H1 (cell line): Measurements from ENCODE around the gene CLRN2. TPM values are rescaled to one million over a fixed set of nuclear protein-coding genes. Genes with fewer than 3 reads are reported as not detected.

Experiments
- CTCF ChIA-PET: fragments of 300-600 bp; sonication (Branson Sonifier 250); formaldehyde crosslinking; loops from one replicate; lab custom pipeline; 2021; ENCODE audit not compliant: partially characterized antibody; lab: Charles Lee
- POLR2A ChIA-PET: fragments of 300-600 bp; sonication (Branson Sonifier 250); formaldehyde crosslinking; loops from one replicate; lab custom pipeline; 2021; ENCODE audit warnings: inconsistent platforms; ENCODE audit not compliant: partially characterized antibody; lab: Charles Lee
- DNase-seq, 2 experiments: peaks; one replicate each; pipeline versions ENCODE4 v3.0.0 to v3.0.0-alpha.2; 2010 to 2022; ENCODE audit warnings: low spot score in 2 of 2, low read depth in 1 of 2, mixed read lengths in 1 of 2
- FAIRE-seq: peaks from 2 replicates; lab custom pipeline; 2011; peaks lifted over from hg19 to GRCh38; lab: Jason Lieb, UNC
- H2AFZ ChIP-seq: 2 replicates; pipeline ENCODE4 v1.8.1; 2012; ENCODE audit warnings: low read length, inconsistent platforms
- H2AK5ac ChIP-seq: 2 replicates; pipeline ENCODE4 v1.6.1; 2013; ENCODE audit warnings: low read depth, low read length
- H2BK120ac ChIP-seq: replicated peaks from 2 replicates; pipeline ENCODE3; 2013; ENCODE audit warnings: low read depth, low read length, inconsistent platforms
- H2BK12ac ChIP-seq: 2 replicates; pipeline ENCODE4 v1.6.1; 2013; ENCODE audit warnings: low read depth, low read length
- H2BK15ac ChIP-seq: 2 replicates; pipeline ENCODE4 v1.6.1; 2013; ENCODE audit warnings: low read length
- H2BK20ac ChIP-seq: 2 replicates; pipeline ENCODE4 v1.6.1; 2013; ENCODE audit warnings: low read length
- H2BK5ac ChIP-seq: 2 replicates; pipeline ENCODE4 v1.6.1; 2013; ENCODE audit warnings: low read depth, low read length
- H3K14ac ChIP-seq: 2 replicates; pipeline ENCODE4 v1.6.1; 2013; ENCODE audit warnings: inconsistent platforms; ENCODE audit not compliant: insufficient read length
- H3K18ac ChIP-seq: 2 replicates; pipeline ENCODE4 v1.6.1; 2013; ENCODE audit warnings: low read length; ENCODE audit errors: extremely low read depth
- H3K23ac ChIP-seq: 2 replicates; pipeline ENCODE4 v1.6.1; 2013; ENCODE audit warnings: inconsistent platforms; ENCODE audit not compliant: insufficient read length
- H3K23me2 ChIP-seq: 2 replicates; pipeline ENCODE4 v1.6.1; 2013; ENCODE audit warnings: low read depth, low read length
- H3K27ac ChIP-seq: 2 replicates; pipeline ENCODE4 v1.6.1; 2011; ENCODE audit warnings: low read depth, low read length, inconsistent platforms
- H3K27me3 ChIP-seq, 4 experiments: replicated peaks in 1 of 4; 1 replicate in 1 of 4; 2 replicates in 3 of 4; pipeline versions ENCODE4 v1.6.1 to v1.8.1; 2011 to 2013; ENCODE audit warnings: low read length in 3 of 4, mild to moderate bottlenecking in 3 of 4, inconsistent platforms in 2 of 4, mixed read lengths in 2 of 4, moderate library complexity in 1 of 4; ENCODE audit not compliant: control insufficient read depth in 3 of 4, insufficient read depth in 3 of 4; ENCODE audit errors: extremely low read depth in 1 of 4
- H3K36me3 ChIP-seq, 4 experiments: 2 replicates each; pipeline versions ENCODE4 v1.6.1 to v1.8.1; 2011 to 2013; ENCODE audit warnings: mild to moderate bottlenecking in 4 of 4, low read length in 3 of 4, moderate library complexity in 2 of 4, control low read depth in 1 of 4, inconsistent platforms in 1 of 4; ENCODE audit not compliant: insufficient read depth in 4 of 4, control insufficient read depth in 2 of 4
- H3K4ac ChIP-seq: replicated peaks from 2 replicates; pipeline ENCODE3; 2013; ENCODE audit warnings: low read length, low read depth, mixed read lengths, inconsistent platforms; ENCODE audit not compliant: insufficient read length
- H3K4me1 ChIP-seq, 4 experiments: replicated peaks in 1 of 4; 1 replicate in 1 of 4; 2 replicates in 3 of 4; pipeline versions ENCODE4 v1.6.1 to v1.8.1; 2011 to 2013; ENCODE audit warnings: low read length in 3 of 4, inconsistent platforms in 2 of 4, mixed read lengths in 1 of 4; ENCODE audit not compliant: insufficient read depth in 4 of 4, control insufficient read depth in 3 of 4
- H3K4me2 ChIP-seq, 2 experiments: 2 replicates each; pipeline versions ENCODE4 v1.6.1 to v1.8.1; 2011 to 2013; ENCODE audit warnings: low read depth in 2 of 2, low read length in 2 of 2, control low read depth in 1 of 2, inconsistent platforms in 1 of 2, mild to moderate bottlenecking in 1 of 2; ENCODE audit not compliant: insufficient read depth in 1 of 2
- H3K4me3 ChIP-seq, 4 experiments: fragments of 200-600, 300-600 bp in 1 of 4; sonication (generic), shearing (Covaris generic), sonication (Bioruptor Twin) in 1 of 4; 2 replicates each; pipeline versions ENCODE4 v1.5.1 to v1.8.1; 2011 to 2016; ENCODE audit warnings: low read length in 4 of 4, low read depth in 3 of 4, control low read depth in 2 of 4, inconsistent platforms in 2 of 4, mild to moderate bottlenecking in 2 of 4, mixed read lengths in 1 of 4, moderate library complexity in 1 of 4; ENCODE audit not compliant: insufficient read depth in 2 of 4; ENCODE audit errors: extremely low read depth in 1 of 4
- H3K56ac ChIP-seq: replicated peaks from 2 replicates; pipeline ENCODE3; 2013; ENCODE audit warnings: low read depth, mild to moderate bottlenecking, mixed read lengths, low read length, inconsistent platforms; ENCODE audit not compliant: insufficient read length
- H3K79me1 ChIP-seq: 2 replicates; pipeline ENCODE4 v1.6.1; 2013; ENCODE audit warnings: low read depth, low read length, control low read depth
- H3K79me2 ChIP-seq, 2 experiments: 2 replicates each; pipeline versions ENCODE4 v1.6.1 to v1.8.1; 2012 to 2013; ENCODE audit warnings: low read length in 2 of 2, mild to moderate bottlenecking in 2 of 2, inconsistent platforms in 1 of 2; ENCODE audit not compliant: insufficient read depth in 2 of 2, control insufficient read depth in 1 of 2
- H3K9ac ChIP-seq, 4 experiments: replicated peaks in 1 of 4; 1 replicate in 1 of 4; 2 replicates in 3 of 4; pipeline versions ENCODE4 v1.6.1 to v1.8.1; 2011 to 2013; ENCODE audit warnings: low read depth in 3 of 4, low read length in 3 of 4, control low read depth in 2 of 4, mild to moderate bottlenecking in 2 of 4, moderate library complexity in 2 of 4, inconsistent platforms in 1 of 4; ENCODE audit errors: extremely low read depth in 1 of 4
- H3K9me3 ChIP-seq, 2 experiments: 2 replicates each; pipeline versions ENCODE4 v1.6.1 to v1.8.1; 2012 to 2013; ENCODE audit warnings: mild to moderate bottlenecking in 2 of 2, moderate library complexity in 2 of 2, control low read depth in 1 of 2, inconsistent platforms in 1 of 2, low read depth in 1 of 2, low read length in 1 of 2, mixed read lengths in 1 of 2; ENCODE audit not compliant: insufficient read depth in 2 of 2
- H4K20me1 ChIP-seq, 2 experiments: replicated peaks in 1 of 2; 2 replicates each; pipeline versions ENCODE3 to v1.8.1; 2011 to 2013; ENCODE audit warnings: inconsistent platforms in 2 of 2, low read length in 2 of 2, mild to moderate bottlenecking in 1 of 2; ENCODE audit not compliant: insufficient read depth in 2 of 2, control insufficient read depth in 1 of 2
- H4K5ac ChIP-seq: 2 replicates; pipeline ENCODE4 v1.6.1; 2013; ENCODE audit warnings: low read length, low read depth, mixed read lengths, inconsistent platforms; ENCODE audit not compliant: insufficient read length
- H4K8ac ChIP-seq: 2 replicates; pipeline ENCODE4 v1.8.0; 2013; ENCODE audit warnings: mild to moderate bottlenecking, moderate library complexity, low read length, inconsistent platforms; ENCODE audit not compliant: insufficient read depth; ENCODE audit errors: extremely low read depth
- H4K91ac ChIP-seq: replicated peaks from 2 replicates; pipeline ENCODE3; 2013; ENCODE audit warnings: low read length, mixed read lengths, inconsistent platforms; ENCODE audit not compliant: insufficient read length
- ASH2L ChIP-seq: fragments of 200-600, 300-600 bp; sonication (generic); IDR thresholded peaks from one replicate; pipeline ENCODE4 v1.7.1; 2017; ENCODE audit warnings: low read length
- ATF3 ChIP-seq: IDR thresholded peaks from 2 replicates; pipeline ENCODE4 v1.6.1; 2011; ENCODE audit warnings: low read depth, mild to moderate bottlenecking, low read length; ENCODE audit not compliant: insufficient read depth
- KDM5A ChIP-seq: fragments of 200-600 bp; IDR thresholded peaks from 2 replicates; pipeline ENCODE4 v1.7.1; 2012; ENCODE audit warnings: mild to moderate bottlenecking, low read length, inconsistent platforms, mixed read lengths
- NANOG ChIP-seq: IDR thresholded peaks from 2 replicates; pipeline ENCODE4 v1.6.1; 2011; ENCODE audit warnings: low read length, low read depth, mild to moderate bottlenecking, inconsistent platforms; ENCODE audit not compliant: insufficient read depth, poor library complexity, severe bottlenecking
- PHF8 ChIP-seq: fragments of 200-600 bp; sonication (generic); conservative IDR thresholded peaks from 2 replicates; pipeline ENCODE4 v1.7.1; 2012; ENCODE audit warnings: low read depth, mild to moderate bottlenecking, inconsistent platforms, low read length, moderate library complexity
- RNF2 ChIP-seq: fragments of 200-900, 300-1000 bp; sonication (generic); IDR thresholded peaks from 2 replicates; pipeline ENCODE4 v1.7.1; 2016; ENCODE audit warnings: borderline replicate concordance, low read depth, mild to moderate bottlenecking, antibody characterized with exemption, low read length; ENCODE audit not compliant: poor library complexity, severe bottlenecking; ENCODE audit errors: missing control alignments
- SUZ12 ChIP-seq: fragments of 200-600 bp; sonication (generic); IDR thresholded peaks from 2 replicates; pipeline ENCODE4 v1.6.1; 2012; ENCODE audit warnings: mild to moderate bottlenecking, inconsistent platforms, low read length, moderate library complexity, mixed read lengths
- ZNF274 ChIP-seq: IDR thresholded peaks from 2 replicates; pipeline ENCODE4 v1.7.0; 2012; ENCODE audit warnings: low read length, borderline replicate concordance; ENCODE audit errors: extremely low read depth
- WGBS, 2 experiments: shearing (Covaris generic) in 1 of 2; methylation state at CpG; one replicate each; pipeline versions ENCODE4 v1.1.6 to v1.1.7; 2013 to 2015; ENCODE audit warnings: low lambda C conversion rate in 2 of 2, mixed read lengths in 2 of 2, inconsistent platforms in 1 of 2, low coverage in 1 of 2, missing lambda C conversion rate in 1 of 2; ENCODE audit not compliant: insufficient replicate concordance in 2 of 2, insufficient coverage in 1 of 2, insufficient read length in 1 of 2; ENCODE audit errors: extremely low coverage in 1 of 2, missing lambda C conversion rate in 1 of 2; 5-methylcytosine and 5-hydroxymethylcytosine counted together
- polyA plus RNA-seq, 7 experiments: library from polyadenylated mRNA; depleted of rRNA in 3 of 7; stranded (reverse) in 5 of 7; unstranded in 2 of 7; fragments of >200 nt in 5 of 7; fragments of 200-250 nt in 2 of 7; gene quantifications; 1 replicate in 5 of 7; 2 replicates in 1 of 7; 4 replicates in 1 of 7; pipeline versions ENCODE4 v1.2.1 to v1.2.3, GENCODE V29; 2011 to 2013; ENCODE audit warnings: missing spikeins in 2 of 7, mixed read lengths in 2 of 7
- total RNA-seq: library from RNA; stranded (reverse); fragmentation: NEBNext Ultra II Directional; extraction: Animal tissue kit (Norgen Biotek cat#: 25700); gene quantifications from 2 replicates; pipeline ENCODE4 v1.2.1, GENCODE V29; 2021

Gene CLRN2
- total and polyA plus RNA-seq, 2 of the 8 experiments (the other 6 are each of a cell fraction or from before 2014, with no cell fraction given), result not detected

DNA sequence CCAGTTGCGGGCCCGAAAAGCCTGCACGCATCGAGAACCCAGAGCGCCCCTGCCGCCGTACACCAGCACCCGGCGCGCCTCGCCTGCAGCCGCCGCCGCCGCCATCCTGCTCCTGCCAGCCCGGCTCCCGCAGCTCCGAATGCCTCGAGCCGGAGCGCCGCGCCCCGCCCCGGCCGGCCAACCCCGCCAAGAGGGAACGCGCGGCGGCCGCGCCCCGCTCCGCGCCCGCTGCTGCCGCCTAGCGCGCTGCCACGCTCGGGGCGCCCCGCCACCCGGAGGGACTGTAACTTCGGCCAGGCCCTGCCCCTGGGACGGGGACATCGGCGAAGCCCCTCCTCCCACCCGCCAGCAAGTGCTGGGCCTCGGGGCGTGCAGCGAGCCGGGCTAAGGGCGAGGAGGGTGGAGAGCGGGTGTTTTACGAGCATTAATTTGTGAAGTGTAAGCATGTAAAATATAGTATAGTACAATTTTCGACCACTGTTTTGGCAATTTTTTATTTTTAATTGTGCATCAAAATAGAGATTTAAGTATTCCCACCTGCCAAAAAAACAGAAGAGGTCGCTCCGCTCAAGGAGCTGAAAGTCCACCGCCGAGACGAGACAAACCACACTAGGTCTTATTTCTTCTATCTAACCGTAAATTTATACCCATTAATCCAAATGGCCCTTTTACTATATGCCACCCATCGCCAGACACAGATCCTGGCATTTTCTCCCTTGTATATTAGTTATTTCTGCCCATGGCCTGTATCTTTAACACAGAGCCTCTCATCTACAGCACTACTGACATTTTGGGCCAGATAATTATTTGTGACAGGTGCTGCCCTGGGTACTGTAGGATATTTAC, 2.8 kb upstream of the CLRN2 start, which contains the start of gene QDPR:
Gene QDPR, minus strand, starts transcription at position 141 of the 846 bp plus-strand sequence. Its CDS starts 36 bp downstream, at position 105.
- Histone ChIP-seq H2BK12ac (no peak within 1 kb of the TSS), H3K4me2 (peak within 1 kb of the TSS; percentile 91 to 98), H2BK120ac (no peak within 1 kb of the TSS), H3K79me1 (no peaks in the 10 kb centered on the region), H3K36me3 (peaks cover 0 to 6% (median 0%) of the 10 kb centered on the region in 4 experiments; a peak in 3 of 8 replicates), H2AK5ac (no peak within 1 kb of the TSS), H3K56ac (no peak within 1 kb of the TSS), H3K18ac (peak within 1 kb of the TSS; percentile 89), H2AFZ (peak within 1 kb of the TSS; percentile 93), H3K27me3 (peaks cover 0 to 4% (median 0%) of the 10 kb centered on the region in 4 experiments; a peak in 3 of 7 replicates), H3K9me3 (no peaks in the 10 kb centered on the region), H3K9ac (peak within 1 kb of the TSS; percentile 49 to 84 (median 60)), H3K23ac (no peak within 1 kb of the TSS), H3K4ac (no peak within 1 kb of the TSS), H3K4me1 (peaks cover 0 to 5% (median 1%) of the 10 kb centered on the region in 4 experiments; a peak in 6 of 7 replicates), H2BK20ac (no peak within 1 kb of the TSS), H3K27ac (no peak within 1 kb of the TSS), H3K23me2 (peaks cover 5% of the 10 kb centered on the region; the same call in 1 of the 2 replicates), H4K91ac (no peak within 1 kb of the TSS), H3K79me2 (no peaks in the 10 kb centered on the region), H4K5ac (no peak within 1 kb of the TSS), H4K8ac (no peak within 1 kb of the TSS; the same call in 1 of the 2 replicates), H3K14ac (no peak within 1 kb of the TSS), H2BK15ac (no peak within 1 kb of the TSS), H2BK5ac (no peak within 1 kb of the TSS), H3K4me3 (peak within 1 kb of the TSS; percentile 52 to 89 (median 68)), H4K20me1 (peaks cover 0 to 2% of the 10 kb centered on the region in 2 experiments)
- no peak for FAIRE-seq
- POLR2A ChIA-PET, result interaction anchor here (0.8 to 2.5 kb wide), 6 partner anchors 19 to 298 kb away, joined by 3 to 7 read pairs (median 4); partner anchors contain the start of gene MED28
- 10% methylated on average over 27 of the region's 65 CpGs; no CpG with 5 or more reads in 1 of the 2 experiments for WGBS, 2 experiments
- DNase-seq, result peak; percentile 56 to 85
- CTCF ChIA-PET, result interaction anchor here (0.6 to 1.8 kb wide), 13 partner anchors 9 to 107 kb away, joined by 3 to 5 read pairs (median 3); no protein-coding TSS in a partner anchor
- peak; percentile 74 for TF ChIP-seq PHF8
- no peak for TF ChIP-seq SUZ12
- TF ChIP-seq RNF2, result no peak
- no peak for TF ChIP-seq ASH2L
- no peak for TF ChIP-seq ATF3
- no peak for TF ChIP-seq NANOG
- TF ChIP-seq KDM5A, result peak; percentile 83
- no peak for TF ChIP-seq ZNF274
